Measurements from ENCODE around the gene EEF1AKMT3.

- TF ChIP-seq CTCF (IDR thresholded peaks at IDR 0.05 in 4 of 5, conservative IDR thresholded peaks at IDR 0.05 in 1 of 5) (no peak), POLR2A (IDR thresholded peaks at IDR 0.05) (no peak)
Observed at GRCh38 chr12:57743769-57744168, 28.6 kb upstream of the EEF1AKMT3 start.

Data from gastrocnemius medialis (tissue), 4 donors.